Ovary (tissue), 9 donors: ENCODE data around the gene SLC9A9. TPM values are rescaled to one million over a fixed set of nuclear protein-coding genes. Genes with fewer than 3 reads are reported as not detected.

Source experiments
- DNase-seq, 5 donors: peaks; one replicate each; pipeline ENCODE4 v3.0.0-alpha.2; 2019 to 2020
- H3K27ac ChIP-seq, 2 donors: fragments of 200-600 bp; one replicate each; pipeline versions ENCODE4 v1.5.1 to v1.8.0; 2019 to 2022
- H3K27me3 ChIP-seq: fragments of 200-600 bp; one replicate; pipeline ENCODE4 v1.8.0; 2022
- H3K36me3 ChIP-seq: fragments of 200-600 bp; sonication (generic); one replicate; pipeline ENCODE4 v1.5.1; 2019
- H3K4me1 ChIP-seq: one replicate; pipeline ENCODE4 v1.8.1; 2013; ENCODE audit warnings: mild to moderate bottlenecking, moderate library complexity; ENCODE audit not compliant: insufficient read depth
- H3K4me3 ChIP-seq: fragments of 200-600 bp; sonication (generic); one replicate; pipeline ENCODE4 v1.5.1; 2017
- H3K9me3 ChIP-seq, 2 donors: fragments of 200-600 bp in 1 of 2; sonication (generic) in 1 of 2; one replicate each; pipeline versions ENCODE4 v1.5.1 to v1.8.1; 2013 to 2019; ENCODE audit warnings: mild to moderate bottlenecking in 1 of 2, moderate library complexity in 1 of 2
- CTCF ChIP-seq, 3 donors: fragments of 450-650 bp in 2 of 3; fragments of 200-600 bp in 1 of 3; IDR thresholded peaks; one replicate each; pipeline versions ENCODE4 v1.5.1 to v1.8.0; 2016 to 2022; ENCODE audit warnings: antibody characterized with exemption in 3 of 3, mild to moderate bottlenecking in 1 of 3
- EP300 ChIP-seq: sonication (generic); formaldehyde crosslinking; IDR thresholded peaks from one replicate; pipeline ENCODE4 v1.6.1; 2017; ENCODE audit warnings: antibody characterized with exemption
- POLR2A ChIP-seq: fragments of 450-650 bp; IDR thresholded peaks from one replicate; pipeline ENCODE4 v1.6.1; 2017; ENCODE audit warnings: antibody characterized with exemption, mild to moderate bottlenecking, moderate library complexity
- WGBS, 3 donors: extraction: QIAGEN DNeasy Blood & Tissue Kit in 1 of 3; methylation state at CpG; one replicate each; pipeline versions ENCODE4 v1.1.5 to v1.1.7; 2013 to 2017; 5-methylcytosine and 5-hydroxymethylcytosine counted together
- intact Hi-C, 4 donors: fragments of 100-400 bp; cut with DNase I; formaldehyde crosslinking; loops; one replicate each; pipeline versions ENCODE4 v1.11.0 to v1.15.1; 2022 to 2023
- polyA plus RNA-seq, 2 donors: library from polyadenylated mRNA; stranded (reverse); fragments of 200-250 nt in 1 of 2; fragments of 350-450 nt in 1 of 2; fragmentation: Illumina TruSeq in 1 of 2; extraction: RNeasy Lipid Tissue Mini Kit (QIAGEN cat#74804) in 1 of 2; gene quantifications; one replicate each; pipeline ENCODE4 v1.2.3, GENCODE V29; 2013 to 2014
- total RNA-seq, 7 donors: library from RNA; depleted of rRNA in 2 of 7; stranded (reverse); fragments of >200 nt in 2 of 7; fragmentation: NEBNext Ultra II Directional in 3 of 7; extraction: Animal tissue kit (Norgen Biotek cat#: 25700) in 3 of 7; gene quantifications; one replicate each; pipeline versions ENCODE4 v1.1.0 to v1.2.4, GENCODE V29; 2016 to 2023
- donor health status: DM: no; HTN: no; CAD: no; lungs with moderate emphysema.
- donor health status: DM: no; HTN: no; CAD: no.
- donor health status: Bipolar disorder and iron deficiency.
- donor health status: DM: yes; HTN: yes; CAD: no.
- donor health status: DM: no; HTN: no; CAD: no.
- donor health status: DM: yes; HTN: yes; CAD: no.

Gene SLC9A9
- total and polyA plus RNA-seq, 9 donors: 7.0 to 22.7 (median 13.5) TPM

DNA sequence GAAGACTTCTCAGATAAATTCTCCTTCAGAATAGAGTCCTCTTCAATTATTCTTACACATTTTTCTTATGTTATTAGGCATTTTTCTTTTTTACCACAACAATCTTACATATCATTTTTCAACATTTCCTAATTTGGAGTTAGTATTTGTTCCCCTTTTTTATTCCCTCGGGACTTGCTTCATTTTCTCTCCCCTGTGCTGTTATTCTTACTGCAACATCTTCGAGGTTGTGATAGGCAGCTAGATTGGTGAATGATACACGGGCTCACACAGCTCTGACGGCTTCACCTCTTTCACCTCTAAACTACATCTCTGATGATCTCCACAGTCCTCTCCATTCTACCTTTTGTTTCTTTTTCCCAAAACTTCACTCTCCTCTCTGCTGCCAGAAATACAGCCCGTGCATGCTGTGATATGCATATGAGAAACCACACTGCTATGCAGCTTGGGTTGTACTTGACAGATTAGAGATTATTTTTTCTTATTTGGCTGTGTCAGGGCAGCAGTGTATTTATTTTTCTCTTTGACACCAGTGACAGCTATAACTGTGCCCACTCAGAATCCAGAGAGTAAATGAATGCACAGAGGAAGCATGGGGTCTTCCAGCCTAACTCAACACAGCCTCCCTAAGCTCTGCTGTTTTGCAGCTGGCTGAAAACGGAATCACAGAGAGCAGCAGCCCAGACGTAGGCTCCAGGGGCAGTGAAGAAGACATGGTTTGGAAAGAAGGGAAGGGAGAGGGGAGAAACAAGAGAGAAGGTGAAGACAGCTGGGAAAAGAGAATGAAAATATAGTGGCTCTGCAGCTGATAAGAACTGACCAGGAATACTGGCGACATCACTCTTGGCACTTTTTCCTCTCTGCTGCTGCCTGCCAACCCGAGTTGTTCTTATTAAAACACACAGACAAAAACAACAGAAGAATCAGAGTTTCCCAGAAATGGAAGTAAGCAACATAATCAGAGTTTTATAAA, 61.8 kb downstream of the SLC9A9 start:
- peak; percentile 16 to 69 (median 54) for DNase-seq
- intact Hi-C loops: loop anchor here in 1 of 4 donors (10.0 kb wide), 1 partner anchor 158 kb away; no protein-coding TSS in a partner anchor
- 7 to 9% (median 7%) methylated on average over 9 of the region's 9 CpGs for WGBS, 3 donors
- no peak for TF ChIP-seq POLR2A
- TF ChIP-seq EP300: no peak
- no peak for TF ChIP-seq CTCF (IDR thresholded peaks at IDR 0.05)
- H3K27me3 ChIP-seq: no peaks in the 10 kb centered on the region
- peak overlapping the region in 1 of 2 donors; percentile 35 for H3K27ac ChIP-seq
- no peaks in the 10 kb centered on the region for H3K36me3 ChIP-seq
- H3K4me1 ChIP-seq: peaks cover 4% of the 10 kb centered on the region
- no peaks in the 10 kb centered on the region for H3K9me3 ChIP-seq
- H3K4me3 ChIP-seq: peak overlapping the region; percentile 1

DNA sequence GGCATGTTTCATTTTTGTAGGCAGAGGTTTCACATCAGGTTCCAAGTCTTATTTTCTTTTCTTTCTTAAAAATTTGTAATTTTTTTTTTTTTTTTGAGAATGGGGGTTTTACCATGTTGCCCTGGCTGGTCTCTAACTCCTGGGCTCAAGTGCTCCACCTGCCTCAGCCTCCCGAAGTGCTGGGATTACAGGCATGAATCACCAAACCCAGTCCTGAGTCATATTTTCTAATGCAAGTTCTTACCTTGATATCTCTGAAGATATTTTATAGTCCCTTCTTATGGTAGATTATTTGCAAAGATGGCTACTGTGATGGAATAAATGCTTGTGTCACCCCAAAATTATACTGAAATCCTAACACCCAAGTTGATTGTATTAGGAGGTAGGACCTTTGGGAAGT, 63.8 kb downstream of the SLC9A9 start:
- Histone ChIP-seq H3K4me1 (peaks cover 4% of the 10 kb centered on the region), H3K27ac (no peak overlapping the region), H3K27me3 (no peaks in the 10 kb centered on the region), H3K9me3 (no peaks in the 10 kb centered on the region), H3K36me3 (no peaks in the 10 kb centered on the region), H3K4me3 (no peak overlapping the region)
- TF ChIP-seq CTCF (IDR thresholded peaks at IDR 0.05) (no peak), EP300 (no peak), POLR2A (no peak)
- intact Hi-C loops: loop anchor here in 1 of 4 donors (10.0 kb wide), 1 partner anchor 160 kb away; no protein-coding TSS in a partner anchor
- WGBS, 3 donors: 94 to 97% (median 94%) methylated on average over 1 of the region's 1 CpG
- no peak for DNase-seq

DNA sequence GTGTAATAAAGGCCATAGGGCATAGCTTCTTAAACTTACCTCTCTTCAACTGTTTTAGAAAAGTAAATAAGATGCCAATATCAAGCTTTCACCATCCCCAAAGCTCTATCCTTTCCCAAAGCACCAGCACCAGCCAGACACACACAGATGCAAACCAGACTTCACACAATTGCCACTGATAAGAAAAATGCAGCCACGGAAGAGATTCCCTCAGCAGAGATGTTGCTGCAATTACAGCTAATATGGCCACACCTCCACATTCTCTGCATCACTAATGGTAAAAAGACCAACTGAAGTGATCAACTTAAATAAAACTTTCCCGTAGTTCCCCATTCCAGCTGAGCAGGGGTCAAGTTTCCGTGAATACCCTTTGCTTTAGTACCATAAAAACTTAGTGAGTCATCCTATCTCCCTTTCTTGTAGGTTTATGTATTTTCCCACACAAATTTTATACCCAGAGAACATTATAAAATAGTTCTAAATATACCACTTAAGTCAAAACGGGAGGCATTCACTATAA, 64.4 kb downstream of the SLC9A9 start:
- no peak for DNase-seq
- Histone ChIP-seq H3K4me1 (peaks cover 4% of the 10 kb centered on the region), H3K9me3 (no peaks in the 10 kb centered on the region), H3K4me3 (no peak overlapping the region), H3K27me3 (no peaks in the 10 kb centered on the region), H3K36me3 (no peaks in the 10 kb centered on the region), H3K27ac (no peak overlapping the region)
- intact Hi-C loops: loop anchor here in 1 of 4 donors (10.0 kb wide), 1 partner anchor 161 kb away; no protein-coding TSS in a partner anchor
- 65 to 76% (median 67%) methylated on average over 4 of the region's 4 CpGs for WGBS, 3 donors
- TF ChIP-seq CTCF (IDR thresholded peaks at IDR 0.05) (no peak), POLR2A (no peak), EP300 (no peak)

DNA sequence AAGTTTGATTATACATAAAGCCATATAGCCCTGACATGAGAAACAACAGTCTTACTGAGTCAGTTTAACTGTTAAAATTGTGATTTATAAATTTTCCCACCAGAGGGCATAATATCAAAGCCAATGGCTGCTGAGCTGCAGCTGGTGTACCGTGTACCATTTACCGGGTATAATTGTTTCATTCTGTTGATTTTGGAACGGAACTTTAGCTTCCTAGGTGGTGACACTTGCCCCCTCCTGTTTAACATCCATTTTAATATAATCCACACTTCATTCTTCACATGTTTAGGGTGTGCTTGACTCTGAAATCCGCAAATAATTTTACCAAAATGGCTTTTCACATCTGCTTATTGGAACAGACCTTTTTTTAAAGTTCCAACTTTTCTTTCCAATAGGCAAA, 72.8 kb downstream of the SLC9A9 start:
- 7 to 11% (median 10%) methylated on average over 4 of the region's 4 CpGs for WGBS, 3 donors
- no peak for DNase-seq

More for the DNA sequence above, 72.8 kb downstream of the SLC9A9 start:
- Histone ChIP-seq H3K4me3 (no peak overlapping the region), H3K27ac (no peak overlapping the region), H3K36me3 (no peaks in the 10 kb centered on the region), H3K27me3 (no peaks in the 10 kb centered on the region), H3K9me3 (no peaks in the 10 kb centered on the region), H3K4me1 (peaks cover 4% of the 10 kb centered on the region)
- intact Hi-C loops: no loop called here
- no peak for TF ChIP-seq EP300
- TF ChIP-seq POLR2A: no peak
- TF ChIP-seq CTCF (IDR thresholded peaks at IDR 0.05): peak; percentile 40 to 49 (median 42)
